Skeletal muscle tissue (tissue), 4 donors: ENCODE measurements around the gene TRIM14. TPM values are rescaled to one million over a fixed set of nuclear protein-coding genes. Genes with fewer than 3 reads are reported as not detected.

ENCODE experiments used
- H3K27ac ChIP-seq: one replicate; pipeline ENCODE4 v1.7.0; 2013; ENCODE audit warnings: mild to moderate bottlenecking, low read depth, low read length, inconsistent platforms
- H3K27me3 ChIP-seq, 3 donors: one replicate each; pipeline ENCODE4 v1.7.0; 2013; ENCODE audit warnings: low read length in 3 of 3; ENCODE audit not compliant: control insufficient read depth in 3 of 3, insufficient read depth in 3 of 3
- H3K36me3 ChIP-seq, 3 donors: one replicate each; pipeline ENCODE4 v1.7.0; 2013; ENCODE audit warnings: low read length in 3 of 3; ENCODE audit not compliant: control insufficient read depth in 3 of 3, insufficient read depth in 3 of 3
- H3K4me1 ChIP-seq, 3 donors: one replicate each; pipeline ENCODE4 v1.7.0; 2013; ENCODE audit warnings: low read length in 3 of 3, mild to moderate bottlenecking in 3 of 3; ENCODE audit not compliant: control insufficient read depth in 3 of 3, insufficient read depth in 3 of 3
- H3K4me3 ChIP-seq, 3 donors: one replicate each; pipeline ENCODE4 v1.7.0; 2013; ENCODE audit warnings: low read length in 3 of 3
- H3K9ac ChIP-seq, 3 donors: one replicate each; pipeline ENCODE4 v1.7.0; 2013; ENCODE audit warnings: low read length in 3 of 3, mild to moderate bottlenecking in 3 of 3, moderate library complexity in 2 of 3, low read depth in 1 of 3
- H3K9me3 ChIP-seq, 3 donors: one replicate each; pipeline ENCODE4 v1.7.0; 2013; ENCODE audit warnings: low read length in 3 of 3; ENCODE audit not compliant: control insufficient read depth in 3 of 3
- total RNA-seq: library from RNA; depleted of rRNA; stranded (reverse); fragments of >200 nt; gene quantifications from one replicate; pipeline ENCODE4 v1.2.3, GENCODE V29; 2014
- donor health status: Osteomylitis.

The TRIM14 gene
- total RNA-seq, 1 donor from 2014 or later, result 1.0 TPM

DNA sequence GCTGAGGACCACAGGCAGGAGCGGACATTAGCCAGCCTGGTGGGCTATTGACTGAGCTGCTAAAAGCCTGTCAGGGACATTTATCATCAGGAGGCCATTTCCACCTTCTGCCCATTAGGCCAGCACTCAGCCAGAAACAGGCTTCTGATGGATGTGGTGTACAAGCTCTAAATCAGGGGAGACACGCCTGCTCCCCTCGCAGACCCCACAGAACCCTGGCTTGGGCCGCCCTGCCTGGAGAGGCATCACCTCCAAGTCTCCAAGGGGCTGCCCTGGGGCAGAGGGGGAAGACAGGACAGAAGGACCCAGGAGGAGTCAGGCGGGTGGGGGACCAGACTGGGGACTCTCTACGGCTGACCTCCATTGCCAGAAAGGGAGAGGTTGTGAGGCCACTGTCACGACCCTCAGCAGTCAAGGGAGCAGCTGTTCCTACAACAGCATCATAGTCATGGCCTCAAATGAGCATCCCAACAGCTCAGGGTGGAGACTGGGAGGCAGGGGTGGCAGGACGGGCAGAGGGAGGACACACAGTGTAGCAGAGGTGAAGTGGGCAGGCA, 24.0 kb upstream of the TRIM14 start:
- Histone ChIP-seq H3K4me1 (no peaks in the 10 kb centered on the region), H3K9ac (no peak overlapping the region), H3K9me3 (no peaks in the 10 kb centered on the region), H3K27me3 (peaks cover 0 to 4% (median 0%) of the 10 kb centered on the region in 3 donors), H3K36me3 (no peaks in the 10 kb centered on the region), H3K27ac (no peak overlapping the region), H3K4me3 (no peak overlapping the region)

DNA sequence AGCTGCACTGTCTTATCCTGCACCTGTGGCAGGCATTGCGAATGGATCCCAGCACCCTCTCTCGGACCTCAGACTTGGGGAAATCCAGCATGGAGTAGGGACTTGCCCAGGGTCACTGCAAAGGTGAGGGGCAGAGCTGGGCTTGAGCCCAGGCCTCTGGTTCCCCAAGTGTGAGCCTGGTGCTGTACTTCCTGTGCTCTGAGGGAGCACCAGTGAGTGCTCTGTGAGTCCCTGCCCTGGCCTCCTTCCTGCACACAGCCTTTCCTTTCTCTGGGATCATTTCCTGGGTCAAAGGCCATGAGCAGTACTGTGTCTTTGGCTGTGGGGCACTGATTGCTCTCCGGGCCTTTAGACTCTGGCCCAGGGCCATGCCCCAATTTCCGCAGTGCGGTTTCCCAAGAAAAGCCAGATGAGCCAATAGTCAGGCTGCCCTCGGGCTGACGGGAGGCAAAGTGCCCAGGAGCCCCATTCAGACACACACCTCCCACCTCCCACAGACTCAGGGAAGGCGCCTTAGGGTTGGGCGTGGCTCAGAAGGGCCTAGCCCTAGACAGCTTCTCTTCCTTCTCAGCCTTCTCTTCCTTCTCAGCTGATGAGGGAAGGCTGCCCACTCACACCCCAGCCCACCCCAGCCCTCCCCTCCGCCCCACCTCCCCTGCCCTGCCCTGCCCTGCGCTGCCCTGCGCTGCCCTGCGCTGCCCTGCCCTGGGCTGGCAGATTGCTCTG, 23.3 kb upstream of the TRIM14 start:
- no peaks in the 10 kb centered on the region for H3K36me3 ChIP-seq
- peaks cover 0 to 4% (median 0%) of the 10 kb centered on the region in 3 donors for H3K27me3 ChIP-seq
- no peak overlapping the region for H3K27ac ChIP-seq
- H3K9ac ChIP-seq, result no peak overlapping the region
- no peak overlapping the region for H3K4me3 ChIP-seq
- no peaks in the 10 kb centered on the region for H3K9me3 ChIP-seq
- no peaks in the 10 kb centered on the region for H3K4me1 ChIP-seq

DNA sequence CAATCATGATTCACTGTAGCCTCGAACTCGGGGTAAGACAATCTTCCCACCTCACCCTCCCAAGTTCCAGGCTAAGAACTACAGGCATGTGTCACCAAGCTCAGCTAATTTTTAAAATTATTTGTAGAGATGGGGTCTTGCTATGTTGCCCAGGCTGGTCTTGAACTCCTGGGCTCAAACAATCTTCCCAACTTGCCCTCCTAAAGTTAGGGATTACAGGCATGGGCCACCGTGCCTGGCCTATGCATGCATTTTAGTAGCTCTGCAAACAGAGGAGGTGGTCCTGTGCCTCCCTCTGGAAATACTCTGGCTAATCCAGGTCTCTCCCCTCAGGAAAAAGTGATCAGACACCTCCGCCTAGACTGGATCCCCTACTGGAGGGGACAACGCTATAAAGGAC, 21.5 kb upstream of the TRIM14 start:
- Histone ChIP-seq H3K4me3 (no peak overlapping the region), H3K27me3 (peaks cover 0 to 4% (median 0%) of the 10 kb centered on the region in 3 donors), H3K9me3 (no peaks in the 10 kb centered on the region), H3K27ac (no peak overlapping the region), H3K4me1 (no peaks in the 10 kb centered on the region), H3K36me3 (no peaks in the 10 kb centered on the region), H3K9ac (no peak overlapping the region)

DNA sequence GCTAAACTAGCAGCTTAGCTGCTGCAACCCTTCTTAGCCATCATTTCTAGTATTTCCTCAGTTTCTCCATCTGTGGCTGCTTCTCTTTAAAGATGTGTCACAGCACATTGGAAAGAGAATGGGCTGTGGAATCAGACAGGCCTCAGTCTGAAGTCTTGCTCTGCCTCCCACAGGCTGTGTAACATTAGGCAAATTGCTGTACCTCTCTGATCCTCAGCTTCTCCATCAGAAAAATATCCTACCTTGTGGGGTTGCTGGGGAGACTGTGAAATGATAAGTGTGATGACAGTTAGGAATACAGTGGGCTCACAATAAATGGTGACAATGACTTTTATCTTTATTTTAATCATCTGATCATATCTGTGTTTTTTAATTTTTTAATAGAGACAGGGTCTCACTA, 17.5 kb upstream of the TRIM14 start:
- Histone ChIP-seq H3K9ac (no peak overlapping the region), H3K4me1 (no peaks in the 10 kb centered on the region), H3K27ac (no peak overlapping the region), H3K9me3 (no peaks in the 10 kb centered on the region), H3K4me3 (no peak overlapping the region), H3K36me3 (no peaks in the 10 kb centered on the region), H3K27me3 (peaks cover 0 to 8% (median 0%) of the 10 kb centered on the region in 3 donors)

DNA sequence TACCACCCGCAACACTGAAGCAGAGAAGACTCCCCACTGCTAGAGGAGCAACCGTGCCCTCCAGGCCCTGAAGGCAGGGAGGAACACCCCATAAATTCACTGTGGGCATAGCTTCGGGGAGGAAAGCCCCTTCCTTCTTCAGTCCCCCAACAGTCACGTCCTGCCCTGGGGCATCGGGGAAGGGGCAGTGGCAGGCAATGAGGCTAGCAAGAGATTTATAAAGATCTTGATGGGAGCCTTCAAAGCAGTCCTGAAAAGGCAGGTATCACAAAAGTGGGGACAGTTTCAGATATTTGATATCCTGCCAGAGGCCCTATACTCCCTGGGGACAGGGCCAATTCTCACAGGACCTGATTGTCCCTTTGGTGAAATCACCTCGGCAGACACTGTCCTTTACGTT, 16.9 kb upstream of the TRIM14 start:
- peaks cover 0 to 8% (median 0%) of the 10 kb centered on the region in 3 donors for H3K27me3 ChIP-seq
- H3K9me3 ChIP-seq, result no peaks in the 10 kb centered on the region
- H3K36me3 ChIP-seq, result no peaks in the 10 kb centered on the region
- no peaks in the 10 kb centered on the region for H3K4me1 ChIP-seq
- H3K9ac ChIP-seq, result no peak overlapping the region
- H3K4me3 ChIP-seq, result no peak overlapping the region
- H3K27ac ChIP-seq, result no peak overlapping the region

DNA sequence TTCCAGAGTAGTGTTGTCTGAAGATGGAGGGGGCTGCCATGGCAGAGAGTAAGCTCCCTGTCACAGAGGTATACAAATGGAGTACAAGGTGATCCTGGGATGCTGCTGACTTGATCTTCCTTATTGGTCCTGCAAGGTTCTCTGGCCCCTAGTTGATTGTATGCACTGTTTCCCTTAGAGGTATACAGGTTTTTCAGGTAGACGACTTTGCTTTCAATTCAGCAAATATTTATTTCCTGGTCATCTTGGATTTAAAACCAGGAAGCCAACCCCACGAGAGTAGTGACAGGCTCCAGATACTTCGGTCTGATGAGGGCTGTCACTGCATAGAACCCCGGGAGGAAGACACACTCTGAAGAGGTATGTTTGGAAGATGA, 16.5 kb upstream of the TRIM14 start:
- Histone ChIP-seq H3K9ac (no peak overlapping the region), H3K4me1 (no peaks in the 10 kb centered on the region), H3K4me3 (no peak overlapping the region), H3K36me3 (no peaks in the 10 kb centered on the region), H3K9me3 (no peaks in the 10 kb centered on the region), H3K27me3 (peaks cover 0 to 8% (median 0%) of the 10 kb centered on the region in 3 donors), H3K27ac (no peak overlapping the region)

DNA sequence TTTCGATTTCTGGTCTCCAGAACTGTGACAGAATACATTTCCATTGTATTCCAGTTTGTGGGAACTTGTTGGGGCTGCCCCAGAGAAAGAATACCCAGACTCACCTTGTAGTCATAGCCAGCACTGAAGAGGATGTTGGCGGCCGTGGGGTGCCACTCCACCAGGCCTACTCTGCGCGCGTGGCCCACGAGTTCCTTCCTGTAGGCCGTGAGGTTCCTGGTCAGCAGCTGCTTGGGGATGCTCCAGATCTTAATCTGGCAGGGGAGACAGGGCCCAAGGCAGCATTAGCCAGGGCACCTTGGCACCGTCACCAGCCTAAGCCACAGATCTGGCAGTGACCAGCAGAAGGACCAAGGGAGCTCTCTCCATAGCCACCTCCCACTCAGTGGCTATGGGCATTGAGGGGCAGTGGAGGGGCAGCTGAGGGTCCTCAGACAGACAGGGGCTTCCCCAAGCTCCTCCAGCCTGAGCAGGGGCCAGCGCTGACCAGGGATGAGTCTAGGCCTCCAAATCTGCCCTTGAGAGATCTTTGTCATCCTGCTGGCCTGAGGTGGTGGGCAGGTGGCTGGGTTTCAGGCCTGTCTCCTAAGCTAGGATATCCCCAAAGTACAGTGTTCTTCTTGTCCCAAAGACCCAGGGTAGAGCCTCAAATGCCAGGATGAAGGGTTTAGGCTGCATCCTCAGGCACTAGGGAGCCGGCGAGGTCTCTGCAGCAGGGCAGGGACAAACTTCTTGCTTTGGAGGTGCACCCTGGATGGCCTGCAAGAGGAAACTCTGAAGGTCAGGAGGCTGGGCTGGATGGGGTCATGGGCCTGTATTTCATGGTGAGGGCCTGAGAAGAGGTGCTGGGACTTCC, 15.9 kb upstream of the TRIM14 start:
- H3K27ac ChIP-seq, result no peak overlapping the region
- no peaks in the 10 kb centered on the region for H3K36me3 ChIP-seq
- peaks cover 0 to 8% (median 0%) of the 10 kb centered on the region in 3 donors for H3K27me3 ChIP-seq
- no peak overlapping the region for H3K4me3 ChIP-seq
- no peaks in the 10 kb centered on the region for H3K4me1 ChIP-seq
- H3K9me3 ChIP-seq, result no peaks in the 10 kb centered on the region
- H3K9ac ChIP-seq, result no peak overlapping the region

DNA sequence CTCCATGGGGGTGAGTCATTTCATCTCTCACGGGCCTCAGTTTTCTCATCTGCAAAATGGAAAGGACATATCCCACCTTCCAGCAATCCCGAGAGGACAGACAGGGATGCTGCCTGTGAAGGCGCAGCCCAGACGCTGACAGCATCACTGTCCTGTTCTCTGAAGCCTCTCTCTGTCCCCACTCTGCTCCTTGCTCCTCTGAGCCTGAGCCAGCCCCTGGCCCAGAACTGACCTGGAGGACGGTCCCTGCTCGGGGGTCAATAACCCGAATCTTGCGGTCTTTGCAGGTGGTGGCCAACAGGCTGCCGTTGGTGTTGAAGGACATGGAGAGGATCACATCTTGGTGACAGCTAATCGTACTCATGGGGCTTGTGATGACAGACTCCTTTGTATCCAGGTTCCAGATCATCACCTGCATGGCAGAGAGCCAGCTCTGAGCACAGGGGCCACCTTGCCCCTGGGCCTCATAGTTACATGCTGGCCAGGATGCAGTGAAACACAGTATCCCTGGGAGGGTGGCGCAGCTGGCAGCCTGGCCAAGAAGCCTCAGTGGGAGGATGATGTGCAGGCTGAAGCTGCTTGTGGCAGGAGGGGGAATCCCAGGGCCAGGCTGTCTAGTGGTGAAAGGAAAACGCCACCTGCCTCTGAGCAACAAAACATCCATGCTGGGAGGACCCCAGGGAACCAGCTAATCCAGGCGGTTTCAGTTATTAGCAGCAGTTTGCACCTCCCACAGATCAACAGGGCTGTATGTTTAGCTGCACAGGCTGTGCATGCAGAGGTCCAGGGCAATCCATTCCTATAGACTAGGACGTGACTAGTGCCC, 14.0 kb upstream of the TRIM14 start:
- H3K4me3 ChIP-seq, result no peak overlapping the region
- no peaks in the 10 kb centered on the region for H3K36me3 ChIP-seq
- H3K4me1 ChIP-seq, result no peaks in the 10 kb centered on the region
- no peak overlapping the region for H3K9ac ChIP-seq
- no peak overlapping the region for H3K27ac ChIP-seq
- peaks cover 0 to 8% (median 0%) of the 10 kb centered on the region in 3 donors for H3K27me3 ChIP-seq
- H3K9me3 ChIP-seq, result no peaks in the 10 kb centered on the region

DNA sequence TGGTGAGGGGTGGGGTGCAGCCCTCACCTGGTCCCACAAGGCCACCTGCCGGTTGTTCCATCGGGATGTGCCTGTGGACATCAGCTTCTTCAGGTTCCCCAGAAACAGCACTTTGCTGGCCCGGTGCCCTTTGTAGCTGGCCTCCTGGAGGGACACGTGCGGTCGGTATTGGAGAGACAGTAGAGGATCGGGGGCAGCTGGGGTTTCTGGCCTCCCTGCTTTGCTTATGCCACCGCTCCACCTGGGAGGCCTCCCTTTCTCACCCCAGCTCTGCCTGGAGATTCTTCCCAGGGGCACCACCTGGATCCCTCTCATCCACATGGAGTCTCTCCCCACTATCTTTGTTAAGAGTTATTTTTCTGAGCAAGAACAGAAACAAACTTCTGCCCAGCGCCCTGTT, 13.1 kb upstream of the TRIM14 start:
- Histone ChIP-seq H3K9me3 (no peaks in the 10 kb centered on the region), H3K9ac (no peak overlapping the region), H3K36me3 (no peaks in the 10 kb centered on the region), H3K27ac (no peak overlapping the region), H3K4me1 (no peaks in the 10 kb centered on the region), H3K27me3 (peaks cover 0 to 8% (median 0%) of the 10 kb centered on the region in 3 donors), H3K4me3 (no peak overlapping the region)
